ENCODE results near the gene ZNF438.

ZNF438 gene

DNA sequence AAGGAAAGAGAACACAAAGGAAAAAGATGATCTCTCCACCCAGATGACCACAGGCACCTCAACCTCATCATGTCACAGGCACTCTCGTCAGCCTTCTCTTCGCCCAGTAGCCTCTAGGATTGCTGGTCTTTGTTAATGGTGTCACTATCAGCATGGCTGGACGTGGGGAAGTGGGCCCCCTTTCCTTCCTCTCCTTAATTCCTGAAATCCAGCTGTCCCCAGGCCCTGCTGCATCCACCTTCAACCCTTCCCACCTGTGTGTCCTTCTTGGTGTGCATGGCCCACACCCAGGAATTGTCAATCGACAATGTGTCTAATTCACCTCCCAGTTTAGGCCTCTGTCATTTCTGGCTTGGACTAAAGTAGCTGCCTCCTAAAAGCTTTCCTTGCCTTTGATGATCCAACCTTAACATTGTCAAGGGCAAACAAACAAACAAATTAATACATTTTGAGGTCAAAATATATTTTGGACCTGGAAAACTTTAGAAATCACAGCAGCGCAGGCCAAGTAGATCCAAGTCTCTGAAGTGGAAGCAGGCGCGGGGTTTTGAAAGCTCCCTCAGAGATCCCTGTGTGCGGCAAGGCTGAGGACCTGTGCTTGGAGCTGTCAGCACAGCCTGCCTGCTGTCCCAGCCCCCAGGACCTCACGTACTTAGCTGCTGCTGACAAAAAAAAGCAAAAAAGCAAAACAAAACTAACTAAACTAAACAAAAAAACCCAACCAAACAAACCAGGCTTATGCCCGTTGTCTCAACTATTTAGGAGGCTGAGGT lies 208.8 kb downstream of the ZNF438 start:
- TF ChIP-seq, protein P1, sequence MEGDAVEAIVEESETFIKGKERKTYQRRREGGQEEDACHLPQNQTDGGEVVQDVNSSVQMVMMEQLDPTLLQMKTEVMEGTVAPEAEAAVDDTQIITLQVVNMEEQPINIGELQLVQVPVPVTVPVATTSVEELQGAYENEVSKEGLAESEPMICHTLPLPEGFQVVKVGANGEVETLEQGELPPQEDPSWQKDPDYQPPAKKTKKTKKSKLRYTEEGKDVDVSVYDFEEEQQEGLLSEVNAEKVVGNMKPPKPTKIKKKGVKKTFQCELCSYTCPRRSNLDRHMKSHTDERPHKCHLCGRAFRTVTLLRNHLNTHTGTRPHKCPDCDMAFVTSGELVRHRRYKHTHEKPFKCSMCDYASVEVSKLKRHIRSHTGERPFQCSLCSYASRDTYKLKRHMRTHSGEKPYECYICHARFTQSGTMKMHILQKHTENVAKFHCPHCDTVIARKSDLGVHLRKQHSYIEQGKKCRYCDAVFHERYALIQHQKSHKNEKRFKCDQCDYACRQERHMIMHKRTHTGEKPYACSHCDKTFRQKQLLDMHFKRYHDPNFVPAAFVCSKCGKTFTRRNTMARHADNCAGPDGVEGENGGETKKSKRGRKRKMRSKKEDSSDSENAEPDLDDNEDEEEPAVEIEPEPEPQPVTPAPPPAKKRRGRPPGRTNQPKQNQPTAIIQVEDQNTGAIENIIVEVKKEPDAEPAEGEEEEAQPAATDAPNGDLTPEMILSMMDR (conservative IDR thresholded peaks at IDR 0.05): no peak

DNA sequence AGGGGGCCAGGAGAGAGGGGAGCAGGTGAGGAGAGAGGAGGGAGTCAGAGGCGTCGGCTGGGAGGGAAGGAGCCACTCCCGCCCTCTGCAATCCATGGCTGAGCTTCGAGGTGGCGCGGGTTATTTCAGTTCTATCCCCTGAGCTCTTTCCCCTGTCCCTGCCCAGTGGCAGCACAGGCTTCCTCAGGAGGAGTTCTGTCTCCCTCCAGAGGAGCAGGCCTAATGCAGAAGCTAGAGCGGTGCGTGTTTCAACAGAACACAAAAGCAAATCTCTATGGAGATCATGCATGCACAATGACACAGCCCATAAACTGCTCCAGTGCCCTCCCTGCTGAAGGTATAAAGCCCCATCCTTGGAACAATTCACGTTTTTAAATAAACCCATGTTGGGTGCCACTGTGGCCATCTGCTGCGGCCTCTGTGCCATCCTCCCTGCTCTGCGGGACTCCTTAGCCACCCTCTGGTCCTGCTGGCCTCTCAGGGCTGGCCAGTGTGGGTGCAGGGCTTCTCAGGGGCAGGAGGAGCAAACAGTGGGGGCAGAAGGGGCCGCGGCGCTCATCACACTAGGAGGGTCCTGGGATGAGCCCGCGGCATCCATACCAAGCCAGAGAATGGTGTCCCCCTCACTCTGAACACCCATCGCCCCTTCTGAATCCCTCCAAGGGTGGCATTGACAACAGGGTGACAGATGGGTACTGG lies 209.5 kb downstream of the ZNF438 start:
- TF ChIP-seq, protein P1 (conservative IDR thresholded peaks at IDR 0.05): no peak
- TF ChIP-seq ZFX (IDR thresholded peaks at IDR 0.05): no peak
- H3K27ac ChIP-seq: no peak overlapping the region

More for the DNA sequence above, 208.8 kb downstream of the ZNF438 start:
- H3K27ac ChIP-seq: no peak overlapping the region

DNA sequence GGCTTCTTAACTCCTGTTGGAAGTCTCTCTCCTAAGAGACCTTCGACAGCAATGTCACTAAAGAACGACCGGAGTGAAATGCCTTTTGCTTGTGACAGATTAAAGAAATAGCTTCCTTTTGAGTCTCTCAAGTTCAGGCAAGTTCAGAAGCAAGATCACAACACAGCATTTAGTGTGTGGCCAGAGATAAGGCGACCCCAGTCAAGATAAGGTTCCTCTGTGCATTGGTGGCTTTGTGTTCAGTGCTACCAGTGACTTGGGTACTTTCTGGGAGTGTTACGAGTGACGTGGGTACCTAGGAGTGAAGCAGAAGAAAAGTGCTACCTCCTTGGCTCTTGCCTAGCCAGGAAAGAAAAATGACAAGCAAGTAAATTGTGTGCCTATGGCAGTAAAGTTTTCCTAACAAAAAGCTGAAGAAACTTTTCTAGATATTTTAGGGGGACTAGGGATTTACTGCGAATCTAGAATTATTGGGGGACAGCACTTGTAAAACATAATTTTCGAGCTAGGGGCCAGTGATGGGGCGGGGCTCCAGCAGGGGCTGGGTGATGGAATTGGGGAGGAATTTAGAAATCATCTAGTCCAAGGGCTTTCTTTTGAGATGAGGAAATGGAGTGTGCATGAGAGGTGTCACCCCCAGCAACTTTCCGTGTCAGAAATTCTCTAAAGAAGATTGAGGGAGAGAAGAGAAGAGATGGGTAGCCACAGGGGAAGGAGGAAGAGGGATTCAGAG lies 210.2 kb downstream of the ZNF438 start:
- no peak for TF ChIP-seq ZFX (IDR thresholded peaks at IDR 0.05)
- TF ChIP-seq, protein P1 (conservative IDR thresholded peaks at IDR 0.05): no peak
- no peak overlapping the region for H3K27ac ChIP-seq

DNA sequence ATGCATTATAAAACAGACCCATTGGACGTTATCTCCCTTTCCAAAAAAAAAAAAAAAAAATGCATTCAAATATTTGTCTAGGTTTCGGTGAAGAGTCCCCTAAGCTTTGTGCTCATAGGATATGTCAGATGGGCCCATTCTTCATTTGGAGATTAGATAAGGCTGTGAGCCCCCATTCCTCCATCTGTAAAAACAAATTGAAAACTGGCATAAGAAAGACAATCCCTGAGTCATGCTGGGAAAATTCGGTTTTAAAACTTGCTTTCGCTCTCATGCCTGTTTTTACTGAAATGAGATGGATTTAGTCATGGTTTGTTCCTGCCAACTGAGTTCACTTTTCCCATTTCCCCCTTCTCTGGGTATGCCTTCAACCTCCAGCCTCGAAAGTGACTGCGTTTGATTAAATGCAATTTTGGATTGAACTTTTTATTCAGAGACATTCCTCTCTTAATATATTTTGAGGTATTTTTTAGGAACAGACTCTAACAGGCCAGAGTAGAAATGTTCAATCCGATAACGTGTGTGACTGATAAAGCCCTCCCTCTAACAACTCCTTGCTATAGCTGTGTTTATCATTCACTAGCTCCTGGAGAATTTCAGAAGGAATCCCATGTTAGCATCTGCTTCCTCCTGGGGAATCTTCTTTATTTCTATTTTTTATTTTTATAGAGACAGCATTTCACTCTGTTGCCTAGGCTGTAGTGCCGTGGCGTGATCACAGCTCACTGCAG lies 211.2 kb downstream of the ZNF438 start:
- TF ChIP-seq, protein P1 (conservative IDR thresholded peaks at IDR 0.05): no peak
- TF ChIP-seq ZFX (IDR thresholded peaks at IDR 0.05): no peak
- H3K27ac ChIP-seq: no peak overlapping the region

DNA sequence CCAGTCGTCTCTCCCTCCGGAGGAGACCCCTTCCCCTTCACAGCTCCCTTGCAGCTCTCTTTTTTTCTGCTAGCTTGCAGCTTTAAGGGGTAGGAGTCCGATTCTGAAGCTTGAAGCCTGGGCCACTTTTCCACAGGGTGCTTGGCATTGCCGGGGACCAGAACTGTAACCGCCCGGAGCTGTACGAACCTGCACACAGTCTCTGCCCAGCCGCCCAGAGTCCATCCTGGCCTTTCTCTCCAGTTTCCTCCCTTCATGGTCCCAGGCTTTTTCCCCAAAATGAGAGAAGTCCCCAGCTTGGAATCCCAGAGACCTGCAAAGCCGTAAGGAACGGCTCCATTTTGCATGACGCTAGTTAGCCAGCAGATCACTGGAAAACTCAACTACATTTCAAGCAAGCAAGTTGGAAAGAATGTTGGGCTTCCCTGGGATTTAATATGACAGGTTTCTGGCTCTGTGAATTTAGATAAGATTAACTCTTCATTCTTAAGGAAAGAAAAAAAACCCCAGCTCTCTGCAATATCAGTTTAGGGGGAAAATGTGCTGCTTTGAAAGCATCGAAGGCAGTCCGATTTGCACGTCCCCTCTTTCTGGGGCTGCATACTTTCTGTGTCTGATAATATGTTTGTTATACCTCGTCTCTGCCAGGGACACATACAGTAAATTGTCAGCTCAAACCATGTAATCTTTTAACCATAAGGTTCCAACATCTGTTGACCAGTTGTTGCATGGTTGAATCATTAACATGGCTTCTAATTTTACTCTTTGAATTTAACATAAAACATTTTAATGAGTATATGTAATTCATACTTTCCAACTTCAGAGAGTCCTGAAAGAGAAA lies 212.1 kb downstream of the ZNF438 start:
- TF ChIP-seq ZFX (IDR thresholded peaks at IDR 0.05): no peak
- TF ChIP-seq, protein P1 (conservative IDR thresholded peaks at IDR 0.05): no peak
- H3K27ac ChIP-seq: no peak overlapping the region

DNA sequence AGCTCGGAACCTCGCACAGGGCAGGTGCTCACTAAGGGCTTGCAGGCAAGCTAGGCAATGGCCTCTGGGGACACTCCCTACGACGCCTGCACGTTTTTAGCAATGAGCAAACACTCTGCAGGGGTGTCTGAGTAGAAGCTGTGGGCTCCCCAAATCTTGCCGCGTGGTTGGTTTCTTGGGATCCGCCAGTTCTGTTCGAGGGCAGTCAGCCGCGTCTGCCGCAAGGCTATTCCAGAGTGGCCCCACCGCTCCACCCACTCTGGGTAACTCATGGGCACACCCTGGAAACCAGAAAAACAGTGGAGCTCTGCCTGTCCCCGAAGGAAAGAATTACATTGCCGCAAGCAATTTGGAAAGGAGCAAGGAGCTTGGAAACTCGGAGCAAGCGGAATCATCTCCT lies 212.8 kb downstream of the ZNF438 start:
- H3K27ac ChIP-seq: no peak overlapping the region
- TF ChIP-seq, protein P1 (conservative IDR thresholded peaks at IDR 0.05): no peak
- TF ChIP-seq ZFX (IDR thresholded peaks at IDR 0.05): no peak
